CD4-positive, alpha-beta T cell treated with Interleukin-6 for 4 hours (primary cell): ENCODE data around the gene PRSS33.

ENCODE experiments used
- DNase-seq: peaks from one replicate; pipeline ENCODE4 v3.0.0-alpha.2; 2020; ENCODE audit warnings: mixed read lengths

The PRSS33 gene

GRCh38 chr16:2737895-2738418 lies 49.4 kb downstream of the PRSS33 start:
- DNase-seq, result no peak

DNA sequence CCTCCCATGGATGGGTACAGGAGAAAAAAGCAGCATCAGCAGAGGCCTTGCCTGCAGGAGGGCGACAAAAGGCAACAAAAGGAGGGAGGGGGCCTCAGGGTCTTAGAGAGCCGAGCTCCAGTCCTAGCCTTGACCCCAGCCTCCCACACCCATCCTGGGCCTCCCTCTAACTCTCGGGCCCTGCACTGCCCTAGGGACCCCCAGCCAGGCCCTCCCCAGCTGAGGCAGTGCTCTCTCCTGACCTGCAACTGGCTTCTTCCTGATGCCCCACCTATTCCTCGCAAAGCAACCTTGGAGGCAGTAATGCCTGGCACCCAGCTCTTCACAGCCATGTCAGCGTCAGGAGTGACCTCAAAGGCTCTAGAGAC lies 50.1 kb downstream of the PRSS33 start:
- no peak for DNase-seq

GRCh38 chr16:2736476-2737237 lies 50.7 kb downstream of the PRSS33 start:
- DNase-seq, result no peak

- DNase-seq, result no peak
Measured at GRCh38 chr16:2734844-2735515, 52.4 kb downstream of the PRSS33 start.
